WI38 (cell line): Measurements from ENCODE around the gene CPA1.

Experiments
- H3K4me3 ChIP-seq: 2 replicates; pipeline ENCODE4 v1.5.1; 2011; ENCODE audit warnings: low read depth, mild to moderate bottlenecking, control low read depth, low read length
- CTCF ChIP-seq: IDR thresholded peaks from 2 replicates; pipeline ENCODE4 v1.5.1; 2012; ENCODE audit warnings: low read depth, mild to moderate bottlenecking, control low read depth, low read length

The CPA1 gene

GRCh38 chr7:130409712-130410072 is 29.4 kb downstream of the CPA1 start:
- TF ChIP-seq CTCF: no peak

GRCh38 chr7:130410868-130411541 is 30.7 kb downstream of the CPA1 start:
- no peak overlapping the region for H3K4me3 ChIP-seq
- no peak for TF ChIP-seq CTCF

More at GRCh38 chr7:130409712-130410072, 29.4 kb downstream of the CPA1 start:
- H3K4me3 ChIP-seq: no peak overlapping the region

GRCh38 chr7:130413201-130413600 is 32.9 kb downstream of the CPA1 start:
- H3K4me3 ChIP-seq: no peak overlapping the region
- TF ChIP-seq CTCF: no peak

GRCh38 chr7:130415006-130415405 is 34.7 kb downstream of the CPA1 start:
- no peak overlapping the region for H3K4me3 ChIP-seq
- no peak for TF ChIP-seq CTCF

- no peak overlapping the region for H3K4me3 ChIP-seq
- TF ChIP-seq CTCF: no peak
Measured at GRCh38 chr7:130417213-130417612, 36.9 kb downstream of the CPA1 start.

GRCh38 chr7:130418306-130418705 is 38.0 kb downstream of the CPA1 start:
- no peak for TF ChIP-seq CTCF
- no peak overlapping the region for H3K4me3 ChIP-seq

- no peak overlapping the region for H3K4me3 ChIP-seq
- TF ChIP-seq CTCF: no peak
Measured at GRCh38 chr7:130419658-130420057, 39.4 kb downstream of the CPA1 start.
